HepG2 (cell line): ENCODE measurements around the gene TPCN2. TPM values are rescaled to one million over a fixed set of nuclear protein-coding genes. Genes with fewer than 3 reads are reported as not detected.

Experiments used
- ATAC-seq: fragments of 200-7000 bp; cut with Tn5 transposase; 3 replicates; pipeline ENCODE4 v1.9.1; 2020; ENCODE audit warnings: mild to moderate bottlenecking, moderate library complexity
- BruUV-seq: library from RNA; stranded (reverse); fragments of 400-500 nt; replicated peaks from 2 replicates; lab custom pipeline; 2021; lab: Mats Ljungman, UMichigan
- CTCF ChIA-PET: fragments of 300-600 bp; formaldehyde crosslinking; extraction: SDS; loops from one replicate; lab custom pipeline; 2021; ENCODE audit warnings: low total read pairs, inconsistent platforms, low intra/inter-chr PET ratio; lab: Yijun Ruan, JAX
- POLR2A ChIA-PET: fragments of 350-600 bp; sonication (Branson Sonifier 250); formaldehyde crosslinking; loops from one replicate; lab custom pipeline; 2020; ENCODE audit warnings: antibody characterized with exemption, inconsistent platforms; lab: Yijun Ruan, JAX
- DNase-seq: peaks from one replicate; pipeline ENCODE4 v3.0.0-alpha.2; 2015; ENCODE audit warnings: low spot score
- FAIRE-seq: peaks from 3 replicates; lab custom pipeline; 2011; peaks lifted over from hg19 to GRCh38; lab: Jason Lieb, UNC
- H2AFZ ChIP-seq: one replicate; pipeline ENCODE4 v1.6.1; 2011; ENCODE audit warnings: low read length, inconsistent platforms
- H3K27ac ChIP-seq: fragments of 300-600 bp; 3 replicates; pipeline ENCODE4 v1.8.0; 2011; ENCODE audit warnings: mixed run types, mild to moderate bottlenecking, mixed read lengths, low read length, inconsistent platforms; ENCODE audit not compliant: insufficient read depth; ENCODE audit errors: extremely low read length
- H3K27me3 ChIP-seq, 2 experiments: fragments of 200-600 bp in 1 of 2; 2 replicates in 1 of 2; 3 replicates in 1 of 2; pipeline versions ENCODE4 v1.6.0 to v1.8.0; 2011; ENCODE audit warnings: low read length in 2 of 2, mild to moderate bottlenecking in 2 of 2, moderate library complexity in 2 of 2, inconsistent platforms in 1 of 2; ENCODE audit not compliant: insufficient read depth in 2 of 2, control insufficient read depth in 1 of 2
- H3K36me3 ChIP-seq, 2 experiments: fragments of 200-600 bp in 1 of 2; replicated peaks in 1 of 2; 2 replicates in 1 of 2; 3 replicates in 1 of 2; pipeline versions ENCODE4 v1.5.1 to v1.8.0; 2011; ENCODE audit warnings: low read length in 2 of 2, inconsistent platforms in 1 of 2; ENCODE audit not compliant: insufficient read depth in 2 of 2, control insufficient read depth in 1 of 2
- H3K4me1 ChIP-seq: 2 replicates; pipeline ENCODE4 v1.5.1; 2012; ENCODE audit warnings: low read length, inconsistent platforms; ENCODE audit not compliant: insufficient read depth
- H3K4me2 ChIP-seq: 2 replicates; pipeline ENCODE4 v1.6.0; 2011; ENCODE audit warnings: low read depth, low read length, inconsistent platforms
- H3K4me3 ChIP-seq, 3 experiments: fragments of 200-600 bp in 1 of 3; sonication (generic), shearing (Covaris generic) in 1 of 3; replicated peaks in 1 of 3; 2 replicates each; pipeline ENCODE4 v1.5.1; 2011 to 2016; ENCODE audit warnings: low read length in 3 of 3, inconsistent platforms in 2 of 3, low read depth in 2 of 3, mild to moderate bottlenecking in 2 of 3, control low read depth in 1 of 3, mixed read lengths in 1 of 3; ENCODE audit not compliant: insufficient read depth in 1 of 3
- H3K79me2 ChIP-seq: one replicate; pipeline ENCODE4 v1.6.1; 2011; ENCODE audit warnings: low read length, inconsistent platforms; ENCODE audit not compliant: insufficient read depth
- H3K9ac ChIP-seq: 2 replicates; pipeline ENCODE4 v1.6.0; 2011; ENCODE audit warnings: mild to moderate bottlenecking, low read depth, low read length, inconsistent platforms; ENCODE audit not compliant: insufficient read depth
- H3K9me3 ChIP-seq: 2 replicates; pipeline ENCODE4 v1.5.1; 2012; ENCODE audit warnings: mild to moderate bottlenecking, low read length
- H4K20me1 ChIP-seq: 2 replicates; pipeline ENCODE4 v1.6.0; 2011; ENCODE audit warnings: inconsistent platforms, mild to moderate bottlenecking, low read length, moderate library complexity; ENCODE audit not compliant: insufficient read depth
- BCL6 ChIP-seq: IDR thresholded peaks from 2 replicates; pipeline ENCODE4 v1.6.1; 2016; ENCODE audit warnings: missing genetic modification reagents, missing compliant biosample characterization
- CENPBD1 ChIP-seq: sonication (generic); formaldehyde crosslinking; IDR thresholded peaks from 2 replicates; pipeline ENCODE4 v1.8.0; 2022; ENCODE audit warnings: missing genetic modification reagents, low read depth, mild to moderate bottlenecking, borderline replicate concordance
- HNF1A ChIP-seq, 2 experiments: sonication (generic) in 1 of 2; formaldehyde crosslinking in 1 of 2; IDR thresholded peaks; 2 replicates each; pipeline versions ENCODE4 v1.4.0 to v1.6.1; 2016 to 2020; ENCODE audit warnings: borderline replicate concordance in 1 of 2, low read depth in 1 of 2, mild to moderate bottlenecking in 1 of 2, missing genetic modification reagents in 1 of 2
- HOXA7 ChIP-seq: sonication (generic); formaldehyde crosslinking; IDR thresholded peaks from 2 replicates; pipeline ENCODE4 v1.8.1; 2022; ENCODE audit warnings: mild to moderate bottlenecking, missing genetic modification reagents, moderate library complexity
- JUNB ChIP-seq: sonication (generic); formaldehyde crosslinking; IDR thresholded peaks from 2 replicates; pipeline ENCODE4 v1.8.0; 2022; ENCODE audit warnings: missing genetic modification reagents, mild to moderate bottlenecking, borderline replicate concordance
- NFIC ChIP-seq: IDR thresholded peaks from 2 replicates; pipeline ENCODE4 v1.6.1; 2012; ENCODE audit warnings: mild to moderate bottlenecking, low read length, inconsistent platforms
- RXRB ChIP-seq: IDR thresholded peaks from 2 replicates; pipeline ENCODE4 v1.6.1; 2016; ENCODE audit warnings: borderline replicate concordance, missing genetic modification reagents, missing compliant biosample characterization
- SNAI1 ChIP-seq: sonication (generic); formaldehyde crosslinking; IDR thresholded peaks from 2 replicates; pipeline ENCODE4 v1.5.0; 2020; ENCODE audit warnings: mild to moderate bottlenecking, missing genetic modification reagents, borderline replicate concordance
- SOX13 ChIP-seq, 3 experiments: fragments of 450-650 bp in 1 of 3; sonication (generic) in 1 of 3; formaldehyde crosslinking in 1 of 3; IDR thresholded peaks in 2 of 3; conservative IDR thresholded peaks in 1 of 3; 2 replicates each; pipeline versions ENCODE4 v1.5.0 to v1.6.1; 2016 to 2020; ENCODE audit warnings: antibody characterized with exemption in 1 of 3, mild to moderate bottlenecking in 1 of 3, missing compliant biosample characterization in 1 of 3, missing genetic modification reagents in 1 of 3, moderate library complexity in 1 of 3
- SRSF4 ChIP-seq: fragments of 200-400 bp; formaldehyde crosslinking; IDR thresholded peaks from one replicate; pipeline ENCODE4 v1.6.1; 2018; ENCODE audit warnings: mild to moderate bottlenecking, low read depth, low read length, moderate library complexity; ENCODE audit not compliant: poor library complexity, severe bottlenecking
- ZEB1 ChIP-seq: IDR thresholded peaks from 2 replicates; pipeline ENCODE4 v1.6.1; 2012; ENCODE audit warnings: mild to moderate bottlenecking, low read depth, inconsistent platforms; ENCODE audit not compliant: insufficient replicate concordance
- ZFP91 ChIP-seq: sonication (generic); formaldehyde crosslinking; IDR thresholded peaks from 2 replicates; pipeline ENCODE4 v1.9.0; 2022; ENCODE audit warnings: missing genetic modification reagents, mild to moderate bottlenecking, borderline replicate concordance
- ZNF432 ChIP-seq: sonication (generic); formaldehyde crosslinking; IDR thresholded peaks from 2 replicates; pipeline ENCODE4 v1.5.0; 2020; ENCODE audit warnings: missing genetic modification reagents, mild to moderate bottlenecking, borderline replicate concordance
- ZNF484 ChIP-seq: sonication (generic); formaldehyde crosslinking; IDR thresholded peaks from 2 replicates; pipeline ENCODE4 v1.5.1; 2020; ENCODE audit warnings: mild to moderate bottlenecking, low read depth, missing genetic modification reagents, borderline replicate concordance
- ZNF644 ChIP-seq: IDR thresholded peaks from 2 replicates; pipeline ENCODE4 v1.6.1; 2016; ENCODE audit warnings: low read depth
- WGBS: methylation state at CpG from one replicate; pipeline ENCODE4 v1.1.6; 2017; ENCODE audit warnings: low lambda C conversion rate; 5-methylcytosine and 5-hydroxymethylcytosine counted together
- in situ Hi-C: cut with HindIII; loops from 2 replicates; pipeline ENCODE4 v1.10.0; 2017; ENCODE audit warnings: low pct_unique_long_range_greater_than_20kb; ENCODE audit not compliant: extremely low pct_ligation_motif_present
- intact Hi-C: fragments of 100-400 bp; cut with micrococcal nuclease; formaldehyde crosslinking; loops from one replicate; pipeline ENCODE4 v1.10.0; 2022; ENCODE audit not compliant: unreplicated experiment
- polyA plus RNA-seq, 8 experiments: library from polyadenylated mRNA; depleted of rRNA in 3 of 8; stranded (reverse) in 7 of 8; unstranded in 1 of 8; fragments of >200 nt; fragmentation: Illumina TruSeq in 4 of 8; extraction: Trizol in 4 of 8; gene quantifications; 2 replicates each; pipeline versions ENCODE4 v1.2.1 to v1.2.3, GENCODE V29; 2011 to 2016; ENCODE audit warnings: low read depth in 4 of 8, missing spikeins in 1 of 8, mixed read lengths in 1 of 8; ENCODE audit not compliant: insufficient read depth in 1 of 8
- total RNA-seq, 5 experiments: library from RNA; depleted of rRNA; stranded (reverse); fragments of >200 nt; fragmentation: Illumina TruSeq; extraction: Trizol; gene quantifications; 2 replicates each; pipeline ENCODE4 v1.2.3, GENCODE V29; 2016; ENCODE audit warnings: low read depth in 1 of 5

TPCN2 gene
- total and polyA plus RNA-seq, 2 of the 13 experiments (the other 11 are each of a cell fraction or from before 2014, with no cell fraction given) = 5.6 to 5.9 TPM

GRCh38 chr11:69055598-69056516 lies 7.1 kb downstream of the TPCN2 start:
- BruUV-seq = no TSS peak
- peaks cover 23% of the 10 kb centered on the region for H3K4me1 ChIP-seq
- FAIRE-seq = no peak
- no peaks in the 10 kb centered on the region for H3K9me3 ChIP-seq
- no peak overlapping the region for H3K27ac ChIP-seq
- peaks cover 8% of the 10 kb centered on the region; the same call in 1 of the 2 replicates for H4K20me1 ChIP-seq
- no peak overlapping the region for H3K9ac ChIP-seq
- H3K4me2 ChIP-seq = no peak overlapping the region
- no peak overlapping the region for H3K4me3 ChIP-seq
- in situ Hi-C loops = no loop called here
- intact Hi-C loops = no loop called here
- ChIA-PET POLR2A (no interaction called here), CTCF (no interaction called here)
- no peak for DNase-seq
- H3K27me3 ChIP-seq = no peaks in the 10 kb centered on the region
- ATAC-seq = no peak
- peaks cover 4 to 8% of the 10 kb centered on the region in 2 experiments; a peak in 3 of 5 replicates for H3K36me3 ChIP-seq
- H2AFZ ChIP-seq = no peak overlapping the region
- WGBS = 92% methylated on average over 10 of the region's 22 CpGs
- H3K79me2 ChIP-seq = peaks cover 5% of the 10 kb centered on the region
- TF ChIP-seq BCL6 = no peak
- no peak for TF ChIP-seq ZFP91
- TF ChIP-seq CENPBD1 (CRISPR knock-in tag) = no peak
- TF ChIP-seq RXRB = no peak
- TF ChIP-seq ZNF644 (CRISPR knock-in tag) = no peak
- no peak for TF ChIP-seq ZNF484 (CRISPR knock-in tag)
- TF ChIP-seq SNAI1 (CRISPR knock-in tag) = no peak
- no peak for TF ChIP-seq NFIC
- TF ChIP-seq ZEB1 = no peak
- TF ChIP-seq ZNF432 (CRISPR knock-in tag) = no peak
- TF ChIP-seq HNF1A (IDR thresholded peaks at IDR 0.05; ENCODE audit: low read depth) = no peak
- no peak for TF ChIP-seq HNF1A (CRISPR knock-in tag; IDR thresholded peaks at IDR 0.05; ENCODE audit: borderline replicate concordance)
- TF ChIP-seq HOXA7 (CRISPR knock-in tag) = no peak
- no peak for TF ChIP-seq SOX13 (IDR thresholded peaks at IDR 0.05)
- no peak for TF ChIP-seq SOX13 (CRISPR knock-in tag; conservative IDR thresholded peaks at IDR 0.05 in 1 of 2, IDR thresholded peaks at IDR 0.05 in 1 of 2)
- no peak for TF ChIP-seq SRSF4
- no peak for TF ChIP-seq JUNB (CRISPR knock-in tag)
